Activated CD4-positive, alpha-beta T cell treated with anti-CD3 and anti-CD28 coated beads for 48 hours (primary cell): ENCODE measurements around the gene TMEM95.
A peak's percentile ranks its signal among the peaks of the same experiment; 100 is the strongest.
"Not testable (repeated sequence)": the region's sequence is repeated elsewhere in the genome, so short reads cannot be mapped to it uniquely, and the experiment has no call there.

Experiments
- DNase-seq: peaks from one replicate; pipeline ENCODE4 v3.0.0-alpha.2; 2020

TMEM95 gene

DNA sequence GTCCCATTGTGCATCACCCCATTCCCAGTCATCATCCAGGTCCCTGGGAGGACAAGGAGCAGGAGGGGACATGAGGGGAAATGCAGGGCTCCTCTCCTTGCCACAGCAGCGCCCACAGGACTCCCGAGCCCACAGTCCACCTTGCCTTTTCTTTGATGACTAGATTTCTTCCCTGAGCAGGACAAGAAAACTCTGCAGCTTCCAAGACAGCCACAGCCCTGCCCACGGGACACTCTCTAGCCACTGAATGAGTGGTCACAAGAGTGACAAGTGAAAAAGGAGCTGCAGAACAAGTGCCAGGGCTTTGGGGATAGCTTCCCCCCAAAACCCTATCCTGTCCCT is 30.5 kb upstream of the TMEM95 start:
- no peak for DNase-seq

DNA sequence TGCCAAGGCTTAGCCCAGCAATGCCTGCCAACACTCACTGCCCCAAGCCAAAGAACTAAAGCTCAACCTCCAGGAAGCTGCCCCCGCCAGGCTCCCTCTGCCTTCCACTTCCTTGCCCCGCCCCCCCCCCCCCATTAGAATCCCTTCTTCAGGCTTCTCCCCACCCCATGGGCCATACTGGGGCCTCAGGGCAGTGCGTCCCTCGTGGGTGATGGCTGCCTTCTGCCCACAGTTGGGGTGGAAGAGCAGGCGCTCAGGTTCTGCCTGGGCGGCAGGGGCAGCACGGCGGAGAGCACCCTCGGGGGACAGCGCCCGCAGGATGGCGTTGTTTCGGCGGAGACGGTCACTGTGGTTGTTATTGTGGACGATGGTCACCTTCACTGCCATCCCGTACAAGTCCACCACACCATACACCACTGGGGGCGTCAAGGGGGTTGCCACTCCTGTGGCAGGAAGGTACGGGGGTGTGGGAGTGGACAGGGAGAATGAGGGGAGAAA is 29.9 kb upstream of the TMEM95 start:
- no peak for DNase-seq

DNA sequence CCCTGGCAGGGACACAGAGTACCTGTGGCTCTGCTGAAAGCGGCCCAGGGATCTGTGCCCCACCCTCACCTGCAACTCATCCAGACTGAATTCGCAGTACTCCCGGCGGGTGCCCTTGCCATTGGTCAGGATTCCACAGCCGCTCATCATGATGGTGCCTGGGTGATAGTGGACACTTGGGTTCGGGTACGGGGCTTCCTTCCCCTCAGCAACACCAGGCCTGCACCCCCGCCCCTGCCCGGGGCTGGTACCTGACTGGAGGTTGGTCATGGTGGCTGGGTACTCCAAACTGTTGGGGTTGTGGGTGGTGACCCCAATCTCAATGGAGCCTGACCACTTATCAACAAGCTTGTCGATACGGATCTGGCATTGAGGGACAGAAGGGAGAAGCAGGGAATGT is 28.8 kb upstream of the TMEM95 start:
- DNase-seq, result no peak

DNA sequence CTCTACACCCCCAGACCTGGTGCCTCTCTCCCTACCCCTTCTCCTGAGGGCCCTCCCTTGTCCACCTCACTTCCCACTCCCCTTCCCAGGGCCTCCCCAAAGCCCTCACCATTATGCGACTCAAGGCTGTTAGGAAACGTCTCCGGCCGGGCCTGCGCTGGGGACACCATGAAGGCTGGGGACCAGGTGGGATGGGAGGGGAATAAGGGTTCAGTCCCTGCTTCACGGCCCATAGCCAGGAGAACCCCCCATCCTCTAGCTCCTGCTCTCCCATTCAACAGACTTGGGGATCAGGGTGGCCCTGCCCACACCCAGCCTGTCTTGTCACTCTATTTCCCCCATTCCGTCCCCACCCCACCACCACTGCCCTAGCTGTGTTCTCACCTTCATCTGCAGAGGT is 27.9 kb upstream of the TMEM95 start:
- no peak for DNase-seq

DNA sequence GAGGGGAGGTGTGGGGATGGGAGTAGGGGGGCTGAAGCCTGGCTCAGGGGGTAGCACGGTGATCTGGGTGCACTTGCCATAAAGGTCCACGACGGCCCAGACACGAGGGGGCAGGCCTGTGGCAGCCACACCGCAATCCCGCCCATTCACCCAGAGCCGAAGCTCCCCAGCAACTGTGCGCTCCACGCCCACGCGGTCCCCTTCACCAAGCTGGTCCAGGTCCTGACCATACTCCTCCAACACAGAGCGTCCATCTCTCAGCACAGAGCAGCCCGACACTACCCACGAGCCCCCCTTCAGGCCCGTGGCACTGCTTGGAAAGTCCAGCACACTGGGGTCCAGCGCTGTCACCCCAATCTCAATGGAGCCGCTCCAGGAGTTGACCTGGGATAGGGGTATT is 27.5 kb upstream of the TMEM95 start:
- DNase-seq, result no peak

DNA sequence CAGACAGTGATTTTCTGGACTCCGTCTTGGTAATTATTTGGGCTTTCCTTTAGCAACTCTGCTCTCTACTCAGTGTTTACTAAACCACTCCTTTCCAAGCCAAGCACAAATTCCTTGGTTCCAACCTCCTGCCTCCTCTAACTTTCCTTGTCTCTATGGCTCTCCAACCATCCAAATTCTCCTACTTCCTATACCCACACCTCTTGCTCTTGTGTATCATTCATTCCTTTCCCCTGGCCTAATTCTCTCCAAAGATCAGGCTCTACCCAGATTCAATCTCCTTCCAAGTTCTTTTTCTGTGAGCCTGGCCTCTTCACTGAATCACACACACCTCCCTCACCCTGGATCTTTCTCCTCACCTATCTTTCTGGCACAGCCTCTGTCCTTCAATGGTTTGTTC is 26.9 kb upstream of the TMEM95 start:
- no peak for DNase-seq

DNA sequence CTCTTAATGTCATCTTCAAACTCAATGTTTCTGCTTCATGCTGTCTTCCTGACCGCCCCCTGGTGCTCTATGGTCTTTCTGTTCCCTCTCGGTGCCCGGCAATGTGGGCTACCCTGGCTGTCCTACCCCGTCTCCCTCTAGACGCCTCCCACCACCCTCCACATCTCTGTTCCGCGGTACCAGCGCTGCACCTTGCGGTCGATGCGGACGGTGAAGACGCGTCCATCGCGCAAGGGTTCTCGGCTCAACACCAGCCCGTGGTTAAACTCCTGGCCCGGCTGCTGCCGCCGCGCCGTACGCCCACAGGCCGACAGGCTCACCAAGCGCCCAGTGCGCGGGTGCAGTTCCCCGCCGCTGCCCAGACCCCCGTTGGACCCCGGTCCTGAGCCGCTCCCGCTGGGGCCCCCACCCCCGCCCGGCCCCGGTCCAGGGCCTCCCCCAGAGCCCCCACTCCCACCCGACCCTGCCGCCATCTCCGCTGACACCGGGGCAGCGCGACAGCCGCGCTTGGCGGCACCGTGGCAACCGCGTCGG is 26.0 kb upstream of the TMEM95 start, which contains the start of gene NEURL4:
NEURL4 (minus strand) TSS at position 496 of the 534 bp plus-strand sequence; CDS start at position 473, 23 bp downstream.
- peak; percentile 55 for DNase-seq

DNA sequence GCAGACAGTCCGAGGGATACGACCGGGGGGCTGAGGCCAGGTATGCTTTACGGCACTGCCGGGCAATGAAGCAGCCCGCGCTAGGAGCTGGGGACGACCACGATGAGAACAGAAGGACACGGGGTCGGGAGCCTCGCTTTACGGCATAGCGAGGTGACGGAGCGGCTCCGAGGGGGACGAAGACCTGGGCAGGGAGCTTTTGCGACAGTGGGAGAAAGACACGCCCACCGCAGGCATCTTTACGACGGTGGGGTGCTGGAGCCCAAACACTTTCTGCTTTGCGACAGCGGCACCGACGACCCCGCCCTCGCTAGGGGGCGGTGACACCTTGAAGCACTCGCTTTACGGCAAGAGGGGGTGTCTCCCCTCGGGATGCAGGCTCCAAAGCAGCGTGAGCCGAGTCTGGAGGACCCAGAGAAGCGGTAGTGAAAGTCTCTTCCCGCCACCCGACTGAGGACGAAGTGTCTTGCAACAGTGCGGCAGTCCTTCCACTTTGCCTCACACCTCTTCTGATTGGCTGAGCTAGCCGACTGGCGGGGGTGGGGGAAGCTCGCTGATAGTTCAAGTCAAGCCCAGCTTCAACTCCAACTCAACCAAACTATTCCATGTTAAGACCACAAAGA is 25.5 kb upstream of the TMEM95 start:
- DNase-seq, result peak; percentile 97

DNA sequence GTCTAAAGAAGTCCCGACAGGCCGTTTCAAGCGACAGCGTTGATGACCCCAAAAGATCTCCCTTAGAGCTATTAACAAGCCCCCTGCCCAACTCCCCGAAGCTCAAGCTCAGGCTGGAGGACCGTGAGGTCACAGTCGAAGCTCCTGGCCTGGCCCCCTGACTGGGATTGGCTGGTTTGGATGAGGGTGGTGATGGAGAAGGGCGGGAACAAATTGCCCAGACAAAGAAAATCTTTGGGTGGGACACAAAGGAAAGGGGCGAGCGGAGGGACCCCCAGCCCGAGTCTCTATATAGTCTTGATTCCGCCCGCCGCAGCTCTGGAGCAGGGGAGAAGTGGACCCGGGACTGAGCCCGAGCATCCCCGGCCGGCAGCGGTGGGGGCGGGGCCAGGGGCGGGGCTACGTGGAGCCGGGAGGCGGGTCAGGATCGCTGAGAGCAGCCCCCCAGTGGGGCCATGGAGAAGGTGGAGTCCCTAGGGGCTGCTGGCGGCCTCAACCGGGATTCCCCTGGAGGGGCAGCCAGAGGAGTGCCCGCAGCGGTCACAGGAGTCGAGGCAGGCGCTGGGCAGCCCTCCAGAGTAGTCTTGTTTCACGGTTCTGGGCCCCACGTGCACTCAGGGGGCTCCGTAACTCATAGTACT is 24.8 kb upstream of the TMEM95 start:
- DNase-seq, result peak; percentile 87

DNA sequence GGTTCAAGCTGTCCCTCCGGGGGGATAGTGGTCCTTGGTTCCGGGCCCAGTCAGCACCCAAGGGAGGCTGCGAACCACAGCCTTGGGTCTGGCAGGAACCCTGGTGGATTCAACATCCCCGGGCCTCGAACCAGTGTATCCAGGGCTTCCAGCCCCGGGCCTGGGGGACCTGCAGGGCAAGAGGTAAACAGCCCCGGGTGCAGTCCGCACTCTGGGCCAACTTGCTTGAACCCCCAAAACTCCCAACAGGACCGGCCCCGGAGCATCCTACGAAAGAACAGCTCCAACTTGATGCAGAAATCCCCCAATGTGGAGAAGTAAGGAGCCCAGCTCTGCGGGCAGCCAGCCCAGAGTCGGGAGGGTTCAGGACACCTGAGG is 24.3 kb upstream of the TMEM95 start:
- DNase-seq, result no peak

DNA sequence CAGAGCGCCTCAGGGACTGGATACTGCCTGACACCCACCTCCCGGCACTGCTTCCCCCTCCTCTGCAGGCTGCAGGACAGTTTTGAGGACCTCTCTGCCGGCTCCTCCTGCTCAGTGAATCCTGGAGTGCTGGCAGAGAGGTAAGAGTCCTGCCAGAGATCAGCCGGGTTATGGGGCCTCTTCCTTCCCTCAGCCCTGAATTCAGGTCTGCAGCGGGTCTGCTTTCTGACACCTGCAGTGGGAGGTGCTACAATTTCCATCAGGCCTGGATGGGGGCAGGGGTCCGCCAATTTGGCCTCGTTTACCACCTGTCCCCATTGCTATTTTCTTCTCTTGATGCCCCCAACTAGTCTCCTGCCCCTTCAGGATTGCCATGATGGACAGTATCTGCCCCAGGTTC is 22.8 kb upstream of the TMEM95 start:
- DNase-seq, result no peak

DNA sequence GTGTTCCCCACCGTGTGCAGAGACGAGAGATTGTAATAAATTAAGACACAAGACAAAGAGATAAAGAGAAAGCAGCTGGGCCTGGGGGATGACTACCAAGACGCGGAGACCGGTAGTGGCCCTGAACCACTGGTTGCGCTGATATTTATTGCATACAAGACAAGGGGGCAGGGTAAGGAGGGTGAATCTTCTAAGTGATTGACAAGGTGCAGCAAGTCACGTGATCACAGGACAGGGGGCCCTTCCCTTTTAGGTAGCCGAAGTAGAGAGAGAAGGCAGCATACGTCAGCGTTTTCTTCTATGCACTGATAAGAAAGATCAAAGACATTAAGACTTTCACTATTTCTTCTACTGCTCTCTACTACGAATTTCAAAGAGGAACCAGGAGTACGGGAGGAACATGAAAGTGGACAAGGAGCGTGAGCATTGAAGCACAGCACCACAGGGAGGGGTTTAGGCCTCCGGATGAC is 22.3 kb upstream of the TMEM95 start:
- peak; percentile 60 for DNase-seq

DNA sequence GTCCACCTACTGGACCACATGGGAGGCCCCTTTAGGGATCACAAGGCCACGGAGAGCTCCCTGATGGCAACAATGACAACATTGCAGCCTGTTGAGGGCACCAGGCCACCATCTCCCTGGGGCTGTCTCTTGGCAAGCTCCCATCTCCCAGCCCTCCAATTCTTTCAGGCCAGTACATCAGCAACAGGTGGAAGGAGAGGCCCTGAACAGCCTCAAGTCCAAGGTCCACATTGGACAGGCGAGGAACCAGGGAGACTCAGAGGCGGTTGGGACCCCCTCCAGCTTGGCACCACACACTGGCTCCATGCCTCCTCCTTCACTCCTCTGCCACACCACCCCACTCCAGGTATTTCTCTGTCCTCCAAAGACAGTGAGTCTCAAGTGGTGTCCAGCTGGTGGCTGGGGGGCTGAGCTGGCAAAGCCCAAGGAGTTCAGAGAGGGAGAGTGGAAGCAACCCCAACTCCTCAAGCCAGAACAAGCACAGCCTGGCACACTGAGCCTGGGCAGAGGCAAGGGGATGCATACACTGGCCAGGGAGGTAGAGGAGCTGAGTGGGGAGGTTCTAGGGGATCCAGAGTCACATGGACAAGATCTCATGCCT is 19.9 kb upstream of the TMEM95 start:
- DNase-seq, result no peak

DNA sequence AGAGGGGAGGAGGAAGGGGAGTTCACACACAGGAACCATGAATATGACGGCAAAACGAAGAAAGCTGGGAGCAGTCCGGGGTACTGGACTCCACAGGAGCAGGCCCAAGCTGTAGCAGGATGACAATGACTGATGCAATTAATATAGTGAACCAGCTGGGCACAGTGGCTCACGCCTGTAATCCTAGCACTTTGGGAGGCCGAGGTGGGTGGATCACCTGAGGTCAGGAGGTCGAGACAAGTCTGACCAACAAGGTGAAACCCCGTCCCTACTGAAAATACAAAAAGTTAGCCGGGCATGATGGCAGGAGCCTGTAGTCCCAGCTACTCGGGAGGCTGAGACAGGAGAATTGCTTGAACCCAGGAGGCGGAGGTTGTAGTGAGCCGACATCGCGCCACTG is 19.2 kb upstream of the TMEM95 start:
- DNase-seq, result not testable (repeated sequence)

DNA sequence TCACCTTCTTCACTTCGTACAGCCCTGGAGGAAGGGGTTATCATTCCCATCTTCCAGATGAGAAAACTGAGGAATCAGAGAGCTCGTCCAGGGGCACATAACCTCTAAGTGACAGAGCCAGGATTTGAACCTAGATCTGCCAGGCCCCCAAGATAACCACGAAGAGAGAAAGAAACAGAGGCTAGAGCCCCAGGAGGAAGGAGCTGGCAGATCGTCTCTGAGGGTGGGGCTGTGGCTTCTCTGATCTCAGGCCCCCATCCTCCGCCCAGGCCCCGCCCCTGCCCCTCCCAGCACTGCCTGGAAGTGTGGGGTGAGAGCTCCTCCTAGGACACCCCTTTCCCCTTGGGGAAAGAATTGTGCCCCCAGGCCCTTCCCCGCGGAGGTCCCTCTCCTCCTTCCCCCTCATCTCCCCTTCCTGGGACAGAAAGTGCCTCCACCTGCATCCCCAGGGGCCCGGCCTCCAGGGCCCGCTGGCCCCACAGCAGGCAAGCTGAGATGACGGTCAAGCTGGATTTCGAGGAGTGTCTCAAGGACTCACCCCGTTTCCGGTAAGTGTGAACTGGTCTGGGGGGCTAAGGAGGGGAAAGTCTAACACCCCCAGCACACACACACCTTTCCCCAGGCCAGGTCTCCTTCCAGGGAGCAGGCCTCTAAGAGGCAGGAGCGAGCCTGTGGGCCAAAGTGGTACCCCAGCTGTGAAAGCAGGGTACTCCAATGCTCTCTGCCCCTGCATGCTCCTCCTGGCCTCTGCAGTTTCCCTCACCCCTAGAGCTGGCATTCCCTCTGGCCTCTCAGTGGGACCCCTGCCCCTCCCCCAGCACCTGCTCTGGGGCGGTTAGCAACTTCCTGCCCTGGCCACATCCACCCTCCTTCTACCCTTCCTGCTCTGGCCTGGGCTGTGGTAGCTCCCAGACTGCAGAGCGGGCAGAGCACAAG is 18.4 kb upstream of the TMEM95 start, which contains the start of gene ACAP1:
ACAP1 (plus strand) TSS at position 290 of the 936 bp plus-strand sequence; CDS start at position 496, 206 bp downstream.
- peak; percentile 89 for DNase-seq

DNA sequence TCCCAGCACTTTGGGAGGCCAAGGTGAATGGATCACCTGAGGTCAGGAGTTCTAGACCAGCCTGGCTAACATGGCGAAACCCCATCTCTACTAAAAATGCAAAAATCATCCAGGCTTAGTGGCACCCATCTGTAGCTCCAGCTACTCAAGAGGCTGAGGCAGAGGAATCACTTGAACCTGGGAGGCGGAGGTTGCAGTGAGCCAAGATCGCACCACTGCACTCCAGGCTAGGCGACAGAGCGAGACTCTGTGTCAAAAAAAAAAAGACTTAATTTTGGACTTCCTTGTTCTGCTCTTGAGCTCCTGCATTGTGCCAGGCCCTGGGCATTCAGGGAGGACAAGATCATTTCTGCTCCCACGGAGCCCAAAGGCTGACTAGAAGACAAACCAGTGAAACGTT is 17.4 kb upstream of the TMEM95 start:
- not testable (repeated sequence) for DNase-seq

DNA sequence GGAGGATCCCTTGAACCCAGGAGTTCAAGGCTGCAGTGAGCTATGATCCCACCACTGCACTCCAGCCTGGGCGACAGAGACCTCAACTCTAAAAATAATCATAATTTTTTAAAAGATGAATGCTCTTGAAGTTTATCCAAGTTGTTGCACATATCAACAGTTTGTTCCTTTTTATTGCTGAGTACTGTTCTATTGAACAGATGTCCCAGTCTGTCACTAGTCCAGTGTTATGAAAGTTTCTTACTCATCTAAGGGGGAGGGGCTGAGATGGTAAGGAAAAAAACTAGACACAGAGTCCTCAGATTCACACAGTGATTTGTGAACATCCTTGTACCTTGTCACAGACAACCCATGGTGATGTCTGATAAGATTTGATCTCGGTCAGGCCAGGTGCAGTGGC is 14.8 kb upstream of the TMEM95 start:
- no peak for DNase-seq

DNA sequence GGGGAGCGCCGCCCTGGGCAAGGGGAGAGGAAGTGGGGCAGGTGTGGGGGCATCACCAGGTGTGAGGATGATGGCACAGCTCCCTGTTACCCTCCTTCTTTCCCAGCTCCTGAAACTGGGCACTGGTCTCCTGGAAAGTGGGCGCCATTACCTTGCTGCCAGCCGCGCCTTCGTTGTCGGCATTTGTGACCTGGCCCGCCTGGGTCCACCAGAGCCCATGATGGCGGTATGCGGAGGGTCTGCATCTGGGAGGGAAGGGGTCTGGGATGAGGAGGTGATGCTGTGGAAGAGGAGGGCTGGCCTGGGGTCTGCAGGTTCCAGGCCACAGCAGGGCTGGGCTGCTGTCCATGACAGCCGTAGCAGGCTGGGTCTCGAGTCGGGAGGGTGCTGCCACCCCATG is 13.1 kb upstream of the TMEM95 start:
- no peak for DNase-seq

DNA sequence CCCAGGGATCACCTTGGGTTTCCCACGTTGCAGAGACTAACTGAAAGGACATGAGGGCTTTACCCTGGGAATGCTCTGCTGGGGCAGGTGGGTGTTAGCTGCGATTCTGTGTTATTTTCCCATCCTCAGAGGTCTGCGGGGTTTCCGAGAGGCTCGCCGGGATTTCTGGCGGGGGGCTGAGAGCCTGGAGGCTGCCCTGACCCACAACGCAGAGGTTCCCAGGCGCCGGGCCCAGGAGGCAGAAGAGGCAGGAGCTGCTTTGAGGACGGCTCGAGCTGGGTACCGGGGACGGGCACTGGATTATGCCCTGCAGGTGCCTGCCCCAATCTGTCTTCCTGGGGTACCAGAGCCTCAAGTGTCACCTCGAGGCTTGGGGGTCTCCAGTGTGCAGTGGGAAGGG is 11.7 kb upstream of the TMEM95 start:
- no peak for DNase-seq

DNA sequence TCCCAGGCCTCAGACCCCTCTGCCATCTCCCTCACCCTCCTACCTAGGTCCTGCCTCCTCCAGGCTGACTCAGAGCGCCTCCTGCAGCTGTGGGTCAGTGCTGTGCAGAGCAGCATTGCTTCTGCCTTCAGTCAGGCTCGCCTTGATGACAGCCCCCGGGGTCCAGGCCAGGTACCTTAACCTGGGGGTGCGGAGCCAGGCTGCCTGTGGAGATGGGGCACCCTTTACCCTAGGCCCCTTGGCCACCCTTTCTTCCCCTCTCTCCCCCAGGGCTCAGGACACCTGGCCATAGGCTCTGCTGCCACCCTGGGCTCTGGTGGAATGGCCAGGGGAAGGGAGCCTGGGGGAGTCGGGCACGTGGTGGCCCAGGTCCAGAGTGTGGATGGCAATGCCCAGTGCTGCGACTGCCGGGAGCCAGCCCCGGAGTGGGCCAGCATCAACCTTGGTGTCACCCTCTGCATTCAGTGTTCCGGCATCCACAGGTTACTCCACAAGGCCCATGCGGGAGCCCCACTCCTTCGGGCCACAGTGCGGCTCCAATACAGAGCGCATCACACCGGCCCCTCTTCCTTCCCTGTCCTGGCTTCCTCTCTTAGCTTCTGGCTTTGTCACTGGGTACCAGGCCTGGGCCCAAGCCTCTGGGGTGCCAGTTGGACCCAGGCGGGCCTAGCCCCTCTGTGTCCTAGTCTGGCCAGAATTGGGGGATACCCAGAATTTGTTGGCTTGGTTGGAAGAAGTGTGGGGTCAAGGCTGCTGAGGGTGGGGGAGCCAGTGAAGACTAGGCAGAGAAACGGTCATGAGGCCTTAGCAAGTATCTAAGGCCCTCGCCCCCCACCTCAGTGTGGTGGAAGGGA is 8.0 kb upstream of the TMEM95 start:
- DNase-seq, result no peak

DNA sequence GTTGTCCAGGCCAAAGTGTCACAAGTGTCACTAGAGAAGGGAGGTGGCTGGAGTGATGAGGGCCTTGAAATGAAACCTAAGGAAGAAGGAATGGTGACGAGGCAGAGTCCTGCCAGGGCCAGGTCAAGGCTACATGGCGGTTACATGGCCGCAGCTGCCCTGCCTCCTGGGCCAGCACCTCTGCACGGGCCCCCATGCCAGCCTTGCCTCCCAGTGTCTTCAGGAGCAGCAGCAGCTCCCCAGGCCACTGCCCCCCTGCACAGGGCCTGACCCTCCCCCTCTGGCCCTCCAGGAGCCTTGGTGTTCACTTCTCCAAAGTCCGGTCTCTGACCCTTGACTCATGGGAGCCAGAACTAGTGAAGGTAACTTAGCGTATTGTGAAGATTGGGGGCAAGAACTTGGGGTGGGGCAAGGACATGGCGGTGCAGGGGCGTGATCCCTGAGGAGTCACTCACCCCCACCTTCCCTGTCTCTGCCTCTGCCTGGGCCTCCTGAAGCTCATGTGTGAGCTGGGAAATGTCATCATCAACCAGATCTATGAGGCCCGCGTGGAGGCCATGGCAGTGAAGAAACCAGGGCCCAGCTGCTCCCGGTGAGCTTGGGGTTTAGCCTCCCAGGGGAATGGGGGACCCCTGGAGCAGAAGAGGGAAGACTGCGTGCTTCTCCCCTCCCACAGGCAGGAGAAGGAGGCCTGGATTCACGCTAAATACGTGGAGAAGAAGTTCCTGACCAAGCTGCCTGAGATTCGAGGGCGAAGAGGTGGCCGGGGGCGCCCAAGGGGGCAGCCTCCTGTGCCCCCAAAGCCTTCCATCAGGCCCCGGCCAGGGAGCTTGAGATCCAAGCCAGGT is 7.1 kb upstream of the TMEM95 start:
- no peak for DNase-seq
